DMS53 treated with DMSO at 0.1 percent for 48 hours (cell line): ENCODE data around the gene IYD.
A peak's percentile ranks its signal among the peaks of the same experiment; 100 is the strongest.
"Not testable (repeated sequence)": the region's sequence is repeated elsewhere in the genome, so short reads cannot be mapped to it uniquely, and the experiment has no call there.

Source experiments
- DNase-seq: peaks from one replicate; lab custom pipeline; 2025; ENCODE audit not compliant: unreplicated experiment; lab: John Stamatoyannopoulos, UW

The IYD gene

GRCh38 chr6:150427037-150427602 lies 58.3 kb downstream of the IYD start:
- DNase-seq = no peak

DNA sequence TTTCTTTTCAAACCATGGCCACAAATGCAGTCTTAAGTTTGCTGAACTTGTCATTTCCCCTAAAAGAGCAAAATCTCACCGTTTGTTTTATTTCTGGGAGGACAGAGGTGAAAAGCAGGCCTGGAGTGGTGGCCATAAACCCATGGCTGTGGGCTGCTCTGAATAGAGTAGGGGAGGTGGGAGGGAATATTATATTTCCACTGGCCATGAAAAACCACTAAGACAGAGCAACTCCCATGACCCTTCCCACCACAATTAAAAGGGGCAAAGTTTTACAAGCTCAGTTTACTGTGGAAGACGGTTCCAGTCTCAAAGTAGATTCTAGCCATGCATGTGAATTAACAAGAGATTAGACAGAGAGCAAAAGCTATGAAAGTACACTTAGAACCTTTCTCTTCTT lies 59.0 kb downstream of the IYD start:
- DNase-seq = no peak

DNA sequence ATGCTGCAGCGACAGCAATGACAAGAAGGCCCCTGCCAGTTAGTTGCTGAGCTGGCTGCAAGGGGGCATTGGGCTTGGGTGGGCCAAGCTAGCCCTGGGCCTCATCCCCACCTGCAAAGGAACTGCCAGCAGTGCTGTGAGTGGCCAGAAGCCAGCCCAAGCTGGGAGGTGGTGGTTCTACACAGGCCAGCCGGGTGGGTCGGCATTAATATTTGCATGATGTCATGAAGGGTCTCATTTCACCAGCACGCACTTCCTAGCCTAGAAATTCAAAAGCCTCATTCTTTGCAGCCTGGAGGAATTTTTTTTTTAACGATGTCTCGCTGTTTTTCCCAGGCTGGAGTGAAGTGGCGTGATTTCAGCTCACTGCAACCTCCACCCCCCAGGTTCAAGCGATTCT lies 62.0 kb downstream of the IYD start:
- DNase-seq = no peak

- DNase-seq = no peak
Observed at GRCh38 chr6:150435360-150435759, 66.5 kb downstream of the IYD start.

DNA sequence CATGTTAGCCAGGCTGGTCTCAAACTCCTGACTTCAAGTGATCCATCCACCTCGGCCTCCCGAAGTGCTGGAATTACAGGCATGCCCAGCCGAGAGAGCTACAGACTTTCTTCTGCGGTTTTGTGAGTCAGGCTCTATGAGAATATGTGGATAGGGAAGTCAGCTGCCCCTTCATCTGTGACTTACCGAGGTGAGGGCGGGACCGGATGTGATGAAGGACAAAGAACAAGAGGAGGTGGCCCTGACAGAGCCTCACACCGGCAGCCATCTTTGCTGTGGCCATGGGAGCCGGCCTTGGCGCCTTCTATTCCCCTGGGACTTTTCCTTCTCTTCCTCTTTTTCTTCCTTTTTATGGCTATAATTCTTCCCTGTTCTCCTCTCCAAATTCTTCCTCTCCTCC lies 67.0 kb downstream of the IYD start:
- DNase-seq = no peak

DNA sequence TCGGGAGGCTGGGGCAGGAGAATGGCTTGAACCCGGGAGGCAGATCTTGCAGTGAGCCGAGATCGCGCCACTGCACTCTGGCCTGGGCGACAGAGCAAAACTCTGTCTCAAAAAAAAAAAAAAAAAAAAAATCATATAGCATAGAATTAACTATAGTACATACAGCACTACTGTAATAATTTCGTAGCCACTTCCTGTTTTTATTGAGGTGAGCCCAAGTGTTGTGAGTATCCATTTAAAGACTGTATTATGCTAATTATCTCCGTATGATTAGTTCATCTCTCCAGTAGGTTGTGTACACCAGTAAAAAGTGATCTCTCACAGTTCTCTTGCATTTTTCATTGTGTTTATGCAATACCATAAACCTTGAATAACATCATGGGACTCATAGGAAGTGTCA lies 70.6 kb downstream of the IYD start:
- DNase-seq = no peak

GRCh38 chr6:150443621-150444020 lies 74.8 kb downstream of the IYD start:
- no peak for DNase-seq

- DNase-seq = no peak
Observed at GRCh38 chr6:150444308-150444707, 75.5 kb downstream of the IYD start.

DNA sequence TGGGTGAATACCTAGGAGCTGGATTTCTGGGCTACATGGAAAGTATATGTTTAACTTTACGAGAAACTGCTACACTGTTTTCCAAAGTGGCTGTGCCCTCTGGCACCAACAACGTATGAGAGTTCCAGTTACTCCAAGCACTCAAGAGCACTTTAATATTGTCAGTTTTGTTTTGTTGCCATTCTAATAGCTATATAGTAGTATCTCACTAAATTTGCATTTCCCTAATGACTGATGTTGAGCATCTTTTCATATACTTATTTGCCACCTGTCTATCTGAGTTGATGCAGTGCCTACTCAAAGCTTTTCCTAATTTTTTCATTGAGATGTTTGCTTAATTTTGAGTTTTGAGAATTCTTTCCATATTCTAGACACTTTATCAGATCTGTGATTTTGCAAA lies 76.7 kb downstream of the IYD start:
- DNase-seq = no peak

DNA sequence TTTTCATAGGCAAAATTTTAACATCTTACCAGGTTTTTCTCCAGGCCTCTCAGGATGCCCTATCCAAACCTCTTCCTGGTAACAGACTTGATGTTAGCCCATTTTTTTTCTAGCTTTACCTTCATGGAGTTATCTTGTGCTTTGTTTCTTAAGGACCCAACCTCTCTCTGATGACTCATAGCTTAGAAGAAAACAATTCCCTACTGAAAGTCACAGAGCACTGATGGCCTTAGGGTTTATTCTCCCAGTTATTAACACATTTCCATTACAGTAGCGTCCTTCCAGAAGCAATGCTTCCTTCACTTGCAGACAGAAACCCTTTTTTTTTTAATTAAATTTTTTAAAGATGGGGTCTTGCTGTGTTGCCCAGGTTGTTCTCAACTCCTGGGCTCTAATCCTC lies 79.4 kb downstream of the IYD start:
- DNase-seq = peak; percentile 19

- not testable (repeated sequence) for DNase-seq
Observed at GRCh38 chr6:150449055-150449454, 80.2 kb downstream of the IYD start.

GRCh38 chr6:150450918-150451317 lies 82.1 kb downstream of the IYD start:
- no peak for DNase-seq

GRCh38 chr6:150451807-150452427 lies 83.1 kb downstream of the IYD start:
- DNase-seq = no peak

DNA sequence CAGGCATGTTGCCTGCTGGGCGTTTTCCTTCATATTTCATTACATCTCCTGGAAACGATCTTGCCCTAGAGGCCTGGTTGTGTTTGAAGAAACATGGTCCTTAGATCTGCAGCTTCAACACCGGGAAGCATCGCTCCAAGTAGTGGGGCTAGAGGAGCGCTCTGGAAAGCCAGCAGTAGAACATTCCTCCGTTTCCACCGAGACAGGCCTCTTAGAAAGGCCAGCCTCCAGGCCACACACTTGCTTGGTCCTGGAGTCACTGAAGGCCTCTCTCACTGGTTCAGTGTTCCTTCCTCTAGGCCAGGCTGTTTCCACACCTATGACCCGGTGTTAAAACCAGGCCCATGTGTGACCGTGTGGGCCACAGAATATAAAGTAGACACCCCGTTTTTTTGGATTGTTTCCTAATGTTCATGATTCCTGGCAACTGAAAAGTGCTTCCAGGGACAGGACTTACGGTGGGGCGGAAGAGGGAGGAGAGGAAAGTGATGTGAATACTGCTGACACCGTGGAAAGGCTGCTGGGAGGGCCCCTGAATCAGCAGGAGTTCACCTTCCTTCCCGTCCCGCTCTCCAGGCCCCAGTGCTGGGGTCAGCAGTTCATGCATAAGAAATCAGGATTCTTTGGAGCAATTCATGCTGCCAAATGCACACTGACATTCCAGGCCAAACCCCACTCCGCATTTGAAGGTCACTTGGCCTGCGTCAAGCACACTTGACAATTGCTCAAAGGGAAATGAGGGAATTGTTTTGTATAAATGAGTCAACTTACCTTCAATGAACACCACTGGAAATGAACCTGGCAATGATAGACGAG lies 83.8 kb downstream of the IYD start:
- DNase-seq = no peak

- no peak for DNase-seq
Observed at GRCh38 chr6:150453357-150453756, 84.5 kb downstream of the IYD start.
